Mucosa of rectum (tissue), 2 donors: ENCODE data around the gene MAPT.

ENCODE experiments used
- H3K27ac ChIP-seq, 2 donors: one replicate each; pipeline ENCODE4 v1.7.0; 2013; ENCODE audit warnings: inconsistent platforms in 2 of 2, low read depth in 2 of 2, low read length in 2 of 2
- H3K27me3 ChIP-seq, 2 donors: one replicate each; pipeline ENCODE4 v1.7.0; 2013; ENCODE audit warnings: low read length in 2 of 2; ENCODE audit not compliant: control insufficient read depth in 2 of 2, insufficient read depth in 2 of 2
- H3K36me3 ChIP-seq, 2 donors: one replicate each; pipeline ENCODE4 v1.7.0; 2013; ENCODE audit warnings: low read length in 2 of 2; ENCODE audit not compliant: control insufficient read depth in 2 of 2, insufficient read depth in 2 of 2
- H3K4me1 ChIP-seq, 2 donors: one replicate each; pipeline ENCODE4 v1.7.0; 2013; ENCODE audit warnings: low read length in 2 of 2, mild to moderate bottlenecking in 1 of 2; ENCODE audit not compliant: control insufficient read depth in 2 of 2, insufficient read depth in 2 of 2
- H3K4me3 ChIP-seq, 2 donors: one replicate each; pipeline ENCODE4 v1.7.0; 2013; ENCODE audit warnings: low read length in 2 of 2
- H3K9ac ChIP-seq, 2 donors: one replicate each; pipeline ENCODE4 v1.7.0; 2013; ENCODE audit warnings: low read length in 2 of 2, low read depth in 1 of 2, mild to moderate bottlenecking in 1 of 2
- H3K9me3 ChIP-seq, 2 donors: one replicate each; pipeline ENCODE4 v1.7.0; 2013; ENCODE audit warnings: low read length in 2 of 2; ENCODE audit not compliant: control insufficient read depth in 2 of 2
- donor health status: healthy.
- donor health status: Normal muscosa, but diverticular disease.

MAPT gene

DNA sequence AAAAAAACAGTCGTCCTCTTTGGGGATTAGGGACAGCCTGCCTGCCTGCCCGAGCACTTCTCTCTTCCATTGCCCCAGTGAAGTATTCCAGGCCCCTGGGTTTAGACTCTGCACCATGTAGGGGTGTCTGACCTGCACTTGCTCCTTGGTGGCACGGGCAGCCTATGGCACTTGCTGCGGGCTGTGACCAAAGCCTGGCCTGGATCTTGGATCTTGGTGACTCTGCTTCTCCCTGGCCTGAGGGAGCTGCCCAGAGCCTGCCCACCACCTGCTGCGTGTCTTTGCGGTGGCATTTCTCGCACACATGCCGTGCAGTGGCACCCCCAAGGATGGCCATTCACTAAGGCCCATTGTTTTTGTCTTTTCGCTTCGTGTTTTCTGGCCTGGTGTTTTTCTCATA lies 98.5 kb downstream of the MAPT start:
- Histone ChIP-seq H3K27ac (no peak overlapping the region), H3K9me3 (no peaks in the 10 kb centered on the region), H3K36me3 (no peaks in the 10 kb centered on the region), H3K9ac (no peak overlapping the region), H3K4me1 (no peaks in the 10 kb centered on the region), H3K4me3 (no peak overlapping the region), H3K27me3 (no peaks in the 10 kb centered on the region)

DNA sequence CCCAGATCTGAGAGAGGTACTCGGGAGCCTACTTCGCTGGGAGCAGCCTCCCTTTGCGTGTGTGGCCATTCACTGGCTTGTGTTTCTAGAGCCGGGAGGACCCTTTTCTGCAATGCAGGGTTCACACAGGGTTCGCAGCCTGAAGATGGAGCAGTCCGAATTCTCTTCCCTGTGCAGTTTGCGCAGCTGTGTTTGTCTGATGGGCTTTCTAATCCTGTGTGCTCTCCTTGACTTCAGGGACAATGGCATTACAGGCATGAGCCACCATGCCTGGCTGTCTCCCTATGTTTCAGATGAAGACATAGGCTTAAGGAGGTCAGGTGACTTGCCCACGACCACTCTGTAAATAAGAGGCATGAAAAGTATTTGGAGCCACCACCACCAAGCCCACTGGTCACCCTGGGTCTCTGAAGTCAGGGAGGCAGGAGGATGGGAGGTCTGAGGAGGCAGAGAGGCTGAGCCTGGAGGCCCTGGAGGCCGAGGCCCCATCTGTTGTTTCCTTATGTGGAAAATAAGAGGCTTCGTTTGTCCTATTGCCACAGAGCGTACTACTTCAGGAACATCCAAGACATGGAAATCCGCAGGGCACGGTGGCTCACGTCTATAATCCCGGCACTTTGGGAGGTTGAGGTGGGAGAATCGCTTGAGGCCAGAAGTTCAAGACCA lies 99.7 kb downstream of the MAPT start:
- Histone ChIP-seq H3K27me3 (no peaks in the 10 kb centered on the region), H3K4me3 (no peak overlapping the region), H3K36me3 (no peaks in the 10 kb centered on the region), H3K27ac (no peak overlapping the region), H3K4me1 (no peaks in the 10 kb centered on the region), H3K9ac (no peak overlapping the region), H3K9me3 (no peaks in the 10 kb centered on the region)

DNA sequence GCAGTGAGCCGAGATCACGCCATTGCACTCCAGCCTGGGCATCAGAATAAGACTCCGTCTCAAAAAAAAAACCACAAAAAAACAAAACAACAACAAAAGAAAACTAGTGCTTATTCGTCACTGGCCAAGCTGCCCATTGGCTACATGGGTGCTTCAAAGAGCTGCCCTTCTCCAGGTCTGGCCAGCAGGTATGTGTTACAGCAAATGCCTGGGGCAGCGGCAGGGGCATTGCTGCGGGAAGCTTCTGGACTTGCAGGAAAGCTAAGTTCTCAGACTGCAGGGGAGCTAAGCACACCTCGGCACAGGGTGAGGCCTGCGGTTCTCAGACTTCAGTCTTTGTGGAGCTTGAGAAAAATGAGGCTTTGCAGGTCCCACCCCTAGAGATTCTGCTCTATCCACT lies 100.6 kb downstream of the MAPT start:
- H3K9ac ChIP-seq = no peak overlapping the region
- H3K36me3 ChIP-seq = no peaks in the 10 kb centered on the region
- H3K27ac ChIP-seq = no peak overlapping the region

DNA sequence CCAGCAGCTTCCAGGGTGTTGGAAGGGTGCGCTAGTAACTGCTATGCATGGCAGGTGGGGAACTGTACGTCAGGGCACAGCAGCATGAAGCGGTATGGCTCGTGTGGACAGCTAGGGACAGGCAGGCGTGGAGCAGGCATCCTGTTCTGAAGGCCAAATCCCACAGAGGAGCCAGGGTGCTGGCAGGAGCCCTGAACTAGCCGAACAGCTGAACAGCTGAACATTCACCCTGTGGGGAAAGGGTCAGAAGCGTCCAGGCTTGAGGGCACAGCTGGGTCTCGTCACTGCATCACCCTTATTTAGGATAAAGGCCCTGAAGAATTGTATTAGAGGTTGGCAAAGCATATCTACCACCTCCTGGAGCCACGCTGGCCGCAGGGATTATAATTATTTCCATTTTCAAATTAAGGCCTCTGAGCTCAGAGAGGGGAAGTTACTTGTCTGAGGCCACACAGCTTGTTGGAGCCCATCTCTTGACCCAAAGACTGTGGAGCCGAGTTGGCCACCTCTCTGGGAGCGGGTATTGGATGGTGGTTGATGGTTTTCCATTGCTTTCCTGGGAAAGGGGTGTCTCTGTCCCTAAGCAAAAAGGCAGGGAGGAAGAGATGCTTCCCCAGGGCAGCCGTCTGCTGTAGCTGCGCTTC lies 101.4 kb downstream of the MAPT start:
- Histone ChIP-seq H3K9me3 (no peaks in the 10 kb centered on the region), H3K9ac (no peak overlapping the region), H3K4me1 (no peaks in the 10 kb centered on the region), H3K27me3 (no peaks in the 10 kb centered on the region), H3K27ac (no peak overlapping the region), H3K36me3 (no peaks in the 10 kb centered on the region), H3K4me3 (no peak overlapping the region)

More for the DNA sequence above, 100.6 kb downstream of the MAPT start:
- H3K27me3 ChIP-seq = no peaks in the 10 kb centered on the region
- H3K9me3 ChIP-seq = no peaks in the 10 kb centered on the region
- H3K4me3 ChIP-seq = no peak overlapping the region
- H3K4me1 ChIP-seq = no peaks in the 10 kb centered on the region

DNA sequence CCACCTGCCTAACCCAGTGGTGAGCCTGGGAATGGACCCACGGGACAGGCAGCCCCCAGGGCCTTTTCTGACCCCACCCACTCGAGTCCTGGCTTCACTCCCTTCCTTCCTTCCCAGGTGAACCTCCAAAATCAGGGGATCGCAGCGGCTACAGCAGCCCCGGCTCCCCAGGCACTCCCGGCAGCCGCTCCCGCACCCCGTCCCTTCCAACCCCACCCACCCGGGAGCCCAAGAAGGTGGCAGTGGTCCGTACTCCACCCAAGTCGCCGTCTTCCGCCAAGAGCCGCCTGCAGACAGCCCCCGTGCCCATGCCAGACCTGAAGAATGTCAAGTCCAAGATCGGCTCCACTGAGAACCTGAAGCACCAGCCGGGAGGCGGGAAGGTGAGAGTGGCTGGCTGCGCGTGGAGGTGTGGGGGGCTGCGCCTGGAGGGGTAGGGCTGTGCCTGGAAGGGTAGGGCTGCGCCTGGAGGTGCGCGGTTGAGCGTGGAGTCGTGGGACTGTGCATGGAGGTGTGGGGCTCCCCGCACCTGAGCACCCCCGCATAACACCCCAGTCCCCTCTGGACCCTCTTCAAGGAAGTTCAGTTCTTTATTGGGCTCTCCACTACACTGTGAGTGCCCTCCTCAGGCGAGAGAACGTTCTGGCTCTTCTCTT lies 102.1 kb downstream of the MAPT start:
- Histone ChIP-seq H3K27ac (no peak overlapping the region), H3K9ac (no peak overlapping the region), H3K4me1 (no peaks in the 10 kb centered on the region), H3K36me3 (no peaks in the 10 kb centered on the region), H3K9me3 (no peaks in the 10 kb centered on the region), H3K27me3 (no peaks in the 10 kb centered on the region), H3K4me3 (no peak overlapping the region)

DNA sequence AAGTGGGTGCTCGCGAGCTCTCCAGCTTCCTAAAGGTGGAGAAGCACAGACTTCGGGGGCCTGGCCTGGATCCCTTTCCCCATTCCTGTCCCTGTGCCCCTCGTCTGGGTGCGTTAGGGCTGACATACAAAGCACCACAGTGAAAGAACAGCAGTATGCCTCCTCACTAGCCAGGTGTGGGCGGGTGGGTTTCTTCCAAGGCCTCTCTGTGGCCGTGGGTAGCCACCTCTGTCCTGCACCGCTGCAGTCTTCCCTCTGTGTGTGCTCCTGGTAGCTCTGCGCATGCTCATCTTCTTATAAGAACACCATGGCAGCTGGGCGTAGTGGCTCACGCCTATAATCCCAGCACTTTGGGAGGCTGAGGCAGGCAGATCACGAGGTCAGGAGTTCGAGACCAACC lies 102.8 kb downstream of the MAPT start:
- Histone ChIP-seq H3K9ac (no peak overlapping the region), H3K4me1 (no peaks in the 10 kb centered on the region), H3K27me3 (no peaks in the 10 kb centered on the region), H3K4me3 (no peak overlapping the region), H3K9me3 (no peaks in the 10 kb centered on the region), H3K36me3 (no peaks in the 10 kb centered on the region), H3K27ac (no peak overlapping the region)

DNA sequence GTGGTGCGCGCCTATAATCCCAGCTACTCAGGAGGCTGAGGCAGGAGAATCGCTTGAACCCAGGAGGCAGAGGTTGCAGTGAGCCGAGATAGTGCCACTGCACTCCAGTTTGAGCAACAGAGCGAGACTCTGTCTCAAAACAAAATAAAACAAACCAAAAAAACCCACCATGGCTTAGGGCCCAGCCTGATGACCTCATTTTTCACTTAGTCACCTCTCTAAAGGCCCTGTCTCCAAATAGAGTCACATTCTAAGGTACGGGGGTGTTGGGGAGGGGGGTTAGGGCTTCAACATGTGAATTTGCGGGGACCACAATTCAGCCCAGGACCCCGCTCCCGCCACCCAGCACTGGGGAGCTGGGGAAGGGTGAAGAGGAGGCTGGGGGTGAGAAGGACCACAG lies 103.3 kb downstream of the MAPT start:
- no peaks in the 10 kb centered on the region for H3K27me3 ChIP-seq
- H3K9ac ChIP-seq = no peak overlapping the region
- H3K4me1 ChIP-seq = no peaks in the 10 kb centered on the region
- no peaks in the 10 kb centered on the region for H3K36me3 ChIP-seq
- H3K27ac ChIP-seq = no peak overlapping the region
- no peaks in the 10 kb centered on the region for H3K9me3 ChIP-seq
- H3K4me3 ChIP-seq = no peak overlapping the region

DNA sequence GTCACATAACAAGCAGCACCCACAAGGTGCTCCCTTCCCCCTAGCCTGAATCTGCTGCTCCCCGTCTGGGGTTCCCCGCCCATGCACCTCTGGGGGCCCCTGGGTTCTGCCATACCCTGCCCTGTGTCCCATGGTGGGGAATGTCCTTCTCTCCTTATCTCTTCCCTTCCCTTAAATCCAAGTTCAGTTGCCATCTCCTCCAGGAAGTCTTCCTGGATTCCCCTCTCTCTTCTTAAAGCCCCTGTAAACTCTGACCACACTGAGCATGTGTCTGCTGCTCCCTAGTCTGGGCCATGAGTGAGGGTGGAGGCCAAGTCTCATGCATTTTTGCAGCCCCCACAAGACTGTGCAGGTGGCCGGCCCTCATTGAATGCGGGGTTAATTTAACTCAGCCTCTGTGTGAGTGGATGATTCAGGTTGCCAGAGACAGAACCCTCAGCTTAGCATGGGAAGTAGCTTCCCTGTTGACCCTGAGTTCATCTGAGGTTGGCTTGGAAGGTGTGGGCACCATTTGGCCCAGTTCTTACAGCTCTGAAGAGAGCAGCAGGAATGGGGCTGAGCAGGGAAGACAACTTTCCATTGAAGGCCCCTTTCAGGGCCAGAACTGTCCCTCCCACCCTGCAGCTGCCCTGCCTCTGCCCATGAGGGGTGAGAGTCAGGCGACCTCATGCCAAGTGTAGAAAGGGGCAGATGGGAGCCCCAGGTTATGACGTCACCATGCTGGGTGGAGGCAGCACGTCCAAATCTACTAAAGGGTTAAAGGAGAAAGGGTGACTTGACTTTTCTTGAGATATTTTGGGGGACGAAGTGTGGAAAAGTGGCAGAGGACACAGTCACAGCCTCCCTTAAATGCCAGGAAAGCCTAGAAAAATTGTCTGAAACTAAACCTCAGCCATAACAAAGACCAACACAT lies 104.9 kb downstream of the MAPT start, which contains the start of gene STH:
Gene STH, plus strand, starts transcription at position 264 of the 913 bp plus-strand sequence. Its CDS starts 30 bp downstream, at position 294.
- no peaks in the 10 kb centered on the region for H3K27me3 ChIP-seq
- H3K4me3 ChIP-seq = no peak within 1 kb of the TSS
- no peak within 1 kb of the TSS for H3K9ac ChIP-seq
- no peaks in the 10 kb centered on the region for H3K9me3 ChIP-seq
- H3K36me3 ChIP-seq = no peaks in the 10 kb centered on the region
- peaks cover 3 to 14% of the 10 kb centered on the region in 2 donors for H3K4me1 ChIP-seq
- H3K27ac ChIP-seq = no peak within 1 kb of the TSS

DNA sequence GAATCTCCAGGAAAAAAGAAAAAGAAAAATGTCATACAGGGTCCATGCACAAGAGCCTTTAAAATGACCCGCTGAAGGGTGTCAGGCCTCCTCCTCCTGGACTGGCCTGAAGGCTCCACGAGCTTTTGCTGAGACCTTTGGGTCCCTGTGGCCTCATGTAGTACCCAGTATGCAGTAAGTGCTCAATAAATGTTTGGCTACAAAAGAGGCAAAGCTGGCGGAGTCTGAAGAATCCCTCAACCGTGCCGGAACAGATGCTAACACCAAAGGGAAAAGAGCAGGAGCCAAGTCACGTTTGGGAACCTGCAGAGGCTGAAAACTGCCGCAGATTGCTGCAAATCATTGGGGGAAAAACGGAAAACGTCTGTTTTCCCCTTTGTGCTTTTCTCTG lies 105.5 kb downstream of the MAPT start:
- Histone ChIP-seq H3K4me1 (peaks cover 3 to 14% of the 10 kb centered on the region in 2 donors), H3K27me3 (no peaks in the 10 kb centered on the region), H3K27ac (no peak overlapping the region), H3K9me3 (no peaks in the 10 kb centered on the region), H3K36me3 (no peaks in the 10 kb centered on the region), H3K4me3 (no peak overlapping the region), H3K9ac (no peak overlapping the region)
